Measurements from ENCODE around the gene OR2S2. TPM values are rescaled to one million over a fixed set of nuclear protein-coding genes. Genes with fewer than 3 reads are reported as not detected.

OR2S2 gene
- total and polyA plus RNA-seq, 2 of the 8 experiments (the other 6 are each of a cell fraction or from before 2014, with no cell fraction given) = not detected

- H3K14ac ChIP-seq (ENCODE audit: insufficient read length) = no peak overlapping the region
- no peak overlapping the region for H3K9ac ChIP-seq (replicated peaks in 1 of 4; ENCODE audit: extremely low read depth in 1 of 4, low read depth in 3 of 4, low read length in 3 of 4)
- H3K23me2 ChIP-seq (ENCODE audit: low read depth, low read length) = no peaks in the 10 kb centered on the region
- H3K27ac ChIP-seq (ENCODE audit: low read depth, low read length) = no peak overlapping the region
- H4K91ac ChIP-seq (replicated peaks; ENCODE audit: insufficient read length, low read length) = no peak overlapping the region
- no peak overlapping the region for H2BK120ac ChIP-seq (replicated peaks; ENCODE audit: low read depth, low read length)
- DNase-seq (ENCODE audit: low read depth in 1 of 2, low spot score in 2 of 2) = no peak
- no peak overlapping the region for H2BK12ac ChIP-seq (ENCODE audit: low read depth, low read length)
- H3K56ac ChIP-seq (replicated peaks; ENCODE audit: insufficient read length, low read depth, low read length) = no peak overlapping the region
- H2BK15ac ChIP-seq (ENCODE audit: low read length) = no peak overlapping the region
- no peak overlapping the region for H4K5ac ChIP-seq (ENCODE audit: insufficient read length, low read depth, low read length)
- POLR2A ChIA-PET (ENCODE audit: partially characterized antibody) = no interaction called here
- CTCF ChIA-PET (ENCODE audit: partially characterized antibody) = interaction anchor here (0.6 kb wide), 1 partner anchor 124 kb away, joined by 5 read pairs; no protein-coding TSS in a partner anchor
- no peak overlapping the region for H3K23ac ChIP-seq (ENCODE audit: insufficient read length)
- H3K79me1 ChIP-seq (ENCODE audit: low read depth, low read length) = no peaks in the 10 kb centered on the region
- no peak overlapping the region for H3K4ac ChIP-seq (replicated peaks; ENCODE audit: insufficient read length, low read depth, low read length)
- H3K18ac ChIP-seq (ENCODE audit: extremely low read depth, low read length) = no peak overlapping the region
- no peaks in the 10 kb centered on the region for H3K27me3 ChIP-seq (replicated peaks in 1 of 4; ENCODE audit: control insufficient read depth in 3 of 4, extremely low read depth in 1 of 4, insufficient read depth in 3 of 4, low read length in 3 of 4)
- no peak overlapping the region for H2AK5ac ChIP-seq (ENCODE audit: low read depth, low read length)
- no peak overlapping the region for H2BK5ac ChIP-seq (ENCODE audit: low read depth, low read length)
- no peak overlapping the region for H3K4me3 ChIP-seq (ENCODE audit: extremely low read depth in 1 of 4, insufficient read depth in 2 of 4, low read depth in 3 of 4, low read length in 4 of 4)
- no peak overlapping the region for H2BK20ac ChIP-seq (ENCODE audit: low read length)
- no peaks in the 10 kb centered on the region for H3K36me3 ChIP-seq (ENCODE audit: control insufficient read depth in 2 of 4, insufficient read depth in 4 of 4, low read length in 3 of 4)
- H4K8ac ChIP-seq (ENCODE audit: extremely low read depth, insufficient read depth, low read length) = no peak overlapping the region
- no peaks in the 10 kb centered on the region for H3K9me3 ChIP-seq (ENCODE audit: insufficient read depth in 2 of 2, low read depth in 1 of 2, low read length in 1 of 2)
- WGBS, 2 experiments (ENCODE audit: extremely low coverage in 1 of 2, insufficient coverage in 1 of 2, insufficient read length in 1 of 2, insufficient replicate concordance in 2 of 2, low coverage in 1 of 2, low lambda C conversion rate in 2 of 2, missing lambda C conversion rate in 1 of 2) = 90% methylated on average over 6 of the region's 6 CpGs; no CpG with 5 or more reads in 1 of the 2 experiments
- no peak for FAIRE-seq
- TF ChIP-seq POLR2AphosphoS5 (IDR thresholded peaks at IDR 0.05; ENCODE audit: low read depth, low read length) (no peak), E2F6 (IDR thresholded peaks at IDR 0.05) (no peak), TAF7 (optimal IDR thresholded peaks at IDR 0.05; ENCODE audit: borderline replicate concordance, low read depth, low read length) (no peak), CBX5 (IDR thresholded peaks at IDR 0.05; ENCODE audit: low read depth, low read length) (no peak), RAD21 (IDR thresholded peaks at IDR 0.05 in 1 of 2, conservative IDR thresholded peaks at IDR 0.05 in 1 of 2; ENCODE audit: low read depth in 2 of 2, low read length in 2 of 2) (no peak)
- no peak overlapping the region for H2AFZ ChIP-seq (ENCODE audit: low read length)
- no peaks in the 10 kb centered on the region for H3K79me2 ChIP-seq (ENCODE audit: control insufficient read depth in 1 of 2, insufficient read depth in 2 of 2, low read length in 2 of 2)
- no peak overlapping the region for H3K4me2 ChIP-seq (ENCODE audit: insufficient read depth in 1 of 2, low read depth in 2 of 2, low read length in 2 of 2)
- H4K20me1 ChIP-seq (replicated peaks in 1 of 2; ENCODE audit: control insufficient read depth in 1 of 2, insufficient read depth in 2 of 2, low read length in 2 of 2) = no peaks in the 10 kb centered on the region
- no peaks in the 10 kb centered on the region for H3K4me1 ChIP-seq (replicated peaks in 1 of 4; ENCODE audit: control insufficient read depth in 3 of 4, insufficient read depth in 4 of 4, low read length in 3 of 4)
These were observed 20.8 kb upstream of the OR2S2 start for GRCh38 chr9:35978792-35979191.

All from H1 (cell line).